SIG-M5 treated with dmso at 0.1 percent for 504 hours (cell line): Measurements from ENCODE around the gene GALNT11.
"Not testable (repeated sequence)": the region's sequence is repeated elsewhere in the genome, so short reads cannot be mapped to it uniquely, and the experiment has no call there.

ENCODE experiments used
- DNase-seq: peaks from one replicate; lab custom pipeline; 2025; ENCODE audit not compliant: unreplicated experiment; lab: John Stamatoyannopoulos, UW

GALNT11 gene

GRCh38 chr7:152027491-152028365, 2.3 kb downstream of the GALNT11 start:
- not testable (repeated sequence) for DNase-seq

- DNase-seq, result not testable (repeated sequence)
These were observed 4.6 kb downstream of the GALNT11 start for GRCh38 chr7:152030059-152030458.

- not testable (repeated sequence) for DNase-seq
These were observed 5.2 kb downstream of the GALNT11 start for GRCh38 chr7:152030639-152031038.

GRCh38 chr7:152035817-152036216, 10.3 kb downstream of the GALNT11 start:
- peak; percentile 12 for DNase-seq

GRCh38 chr7:152038410-152038809, 12.9 kb downstream of the GALNT11 start:
- DNase-seq, result not testable (repeated sequence)

GRCh38 chr7:152043086-152043485, 17.6 kb downstream of the GALNT11 start:
- DNase-seq, result not testable (repeated sequence)

- not testable (repeated sequence) for DNase-seq
These were observed 19.4 kb downstream of the GALNT11 start for GRCh38 chr7:152044909-152045308.

GRCh38 chr7:152046531-152046930, 21.1 kb downstream of the GALNT11 start:
- no peak for DNase-seq

GRCh38 chr7:152048051-152048450, 22.6 kb downstream of the GALNT11 start:
- no peak for DNase-seq

- no peak for DNase-seq
These were observed 25.1 kb downstream of the GALNT11 start for GRCh38 chr7:152050547-152050971.

- DNase-seq, result no peak
These were observed 26.5 kb downstream of the GALNT11 start for GRCh38 chr7:152051968-152052367.

- no peak for DNase-seq
These were observed 27.3 kb downstream of the GALNT11 start for GRCh38 chr7:152052771-152053170.

- DNase-seq, result no peak
These were observed 29.1 kb downstream of the GALNT11 start for GRCh38 chr7:152054367-152055230.

- DNase-seq, result no peak
These were observed 31.3 kb downstream of the GALNT11 start for GRCh38 chr7:152056621-152057274.

GRCh38 chr7:152059311-152059710, 33.8 kb downstream of the GALNT11 start:
- no peak for DNase-seq

- DNase-seq, result not testable (repeated sequence)
These were observed 35.6 kb downstream of the GALNT11 start for GRCh38 chr7:152061086-152061485.

- not testable (repeated sequence) for DNase-seq
These were observed 37.7 kb downstream of the GALNT11 start for GRCh38 chr7:152063192-152063591.

GRCh38 chr7:152063821-152064220, 38.3 kb downstream of the GALNT11 start:
- DNase-seq, result not testable (repeated sequence)

GRCh38 chr7:152065800-152066344, 40.4 kb downstream of the GALNT11 start:
- not testable (repeated sequence) for DNase-seq

GRCh38 chr7:152072421-152072820, 46.9 kb downstream of the GALNT11 start:
- DNase-seq, result no peak

- DNase-seq, result no peak
These were observed 47.9 kb downstream of the GALNT11 start for GRCh38 chr7:152073352-152073751.
